ACC112 (cell line): ENCODE data around the gene SLC16A5.
"Not testable (repeated sequence)": the region's sequence is repeated elsewhere in the genome, so short reads cannot be mapped to it uniquely, and the experiment has no call there.

Experiments used
- H2AFZ ChIP-seq: fragments of 200-600 bp; sonication (generic); one replicate; pipeline ENCODE4 v1.6.0; 2017; ENCODE audit warnings: antibody characterized with exemption, low read length; ENCODE audit not compliant: unreplicated experiment
- H3K27ac ChIP-seq: fragments of 200-600 bp; sonication (generic); 2 replicates; pipeline ENCODE4 v1.5.1; 2014; ENCODE audit warnings: low read depth, mild to moderate bottlenecking, antibody characterized with exemption, low read length, moderate library complexity
- H3K27me3 ChIP-seq: fragments of 200-600 bp; sonication (generic); 2 replicates; pipeline ENCODE4 v1.6.1; 2014; ENCODE audit warnings: mild to moderate bottlenecking, antibody characterized with exemption, low read length, moderate library complexity, mixed read lengths; ENCODE audit not compliant: insufficient read depth
- H3K36me3 ChIP-seq: fragments of 200-600 bp; sonication (generic); 2 replicates; pipeline ENCODE4 v1.6.1; 2016; ENCODE audit warnings: mild to moderate bottlenecking, antibody characterized with exemption, low read length, moderate library complexity, mixed read lengths; ENCODE audit not compliant: insufficient read depth
- H3K4me1 ChIP-seq: fragments of 200-600 bp; sonication (generic); one replicate; pipeline ENCODE4 v1.6.1; 2016; ENCODE audit warnings: low read length, mixed read lengths; ENCODE audit not compliant: insufficient read depth, unreplicated experiment, control insufficient read depth
- H3K4me3 ChIP-seq: fragments of 200-600 bp; sonication (generic); 2 replicates; pipeline ENCODE4 v1.5.1; 2014; ENCODE audit warnings: mild to moderate bottlenecking, low read depth, low read length
- H3K79me2 ChIP-seq: fragments of 200-600 bp; sonication (generic); one replicate; pipeline ENCODE4 v1.6.0; 2016; ENCODE audit warnings: low read length; ENCODE audit not compliant: control insufficient read depth, unreplicated experiment, insufficient read depth

The SLC16A5 gene

DNA sequence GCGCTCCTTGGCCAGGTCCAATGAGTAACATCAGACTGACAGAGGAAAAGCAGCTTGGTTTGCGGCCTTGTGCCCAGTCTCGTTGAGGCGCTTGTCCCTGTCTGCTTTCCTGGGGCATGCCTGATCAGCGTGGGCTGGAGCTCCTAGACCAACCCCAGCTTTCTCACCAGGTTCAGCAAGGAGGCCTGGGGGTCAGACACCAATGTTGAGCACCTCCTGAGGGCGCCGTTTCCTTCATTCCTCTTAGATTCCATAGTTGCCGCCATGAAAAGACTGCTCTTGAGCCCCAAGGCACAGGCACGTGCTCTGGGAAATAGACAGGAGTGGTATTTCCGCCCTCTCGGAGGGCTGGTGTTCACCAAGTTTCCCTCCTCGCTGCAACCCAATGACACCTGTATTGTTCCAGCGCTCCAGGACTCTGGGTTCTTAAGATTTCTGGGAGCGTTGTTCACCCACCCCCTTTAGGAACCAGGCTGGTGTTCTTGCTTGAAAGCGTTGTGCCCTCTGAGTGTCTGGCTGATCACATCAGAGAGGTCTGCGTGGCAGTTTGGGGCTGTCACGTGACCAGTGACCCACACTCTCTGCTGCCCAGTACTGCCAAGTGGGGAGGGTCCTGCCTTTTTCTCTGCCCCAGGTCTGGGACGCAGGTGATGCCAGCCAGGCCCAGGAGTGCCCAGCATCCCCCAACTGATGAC is 22.7 kb upstream of the SLC16A5 start:
- H3K27ac ChIP-seq: no peak overlapping the region

DNA sequence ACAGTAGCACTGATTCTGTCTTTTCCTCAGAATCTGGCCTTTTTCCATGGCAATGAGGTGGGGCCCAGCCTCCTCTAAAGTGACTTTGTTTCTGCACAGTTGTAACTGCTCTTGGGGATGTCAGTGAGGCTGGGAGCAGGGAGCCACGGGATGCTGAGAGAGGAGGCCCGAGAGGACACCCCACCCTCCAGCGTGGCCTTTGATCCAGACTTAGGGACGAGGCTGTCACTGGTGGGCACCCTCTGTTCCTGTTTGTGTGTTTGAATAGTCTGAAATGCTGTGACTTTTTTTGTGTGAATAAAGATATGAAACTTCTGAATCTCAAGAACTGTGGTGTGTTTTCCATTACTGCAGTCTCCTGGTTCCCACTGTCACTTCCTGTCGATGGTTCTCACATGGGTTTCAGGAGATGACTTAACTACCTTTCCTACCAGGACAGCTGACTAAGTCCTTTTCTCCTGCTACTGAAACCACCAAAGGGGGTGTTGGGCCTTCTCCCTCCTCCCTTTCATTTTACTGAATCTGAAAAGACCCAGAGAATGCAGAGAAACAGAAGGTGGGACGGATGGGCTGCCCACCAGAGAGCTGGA is 22.1 kb upstream of the SLC16A5 start:
- Histone ChIP-seq H2AFZ (no peak overlapping the region), H3K79me2 (no peaks in the 10 kb centered on the region), H3K36me3 (peaks cover 5% of the 10 kb centered on the region; the same call in 1 of the 2 replicates), H3K27ac (no peak overlapping the region), H3K27me3 (no peaks in the 10 kb centered on the region), H3K4me1 (peaks cover 6% of the 10 kb centered on the region), H3K4me3 (no peak overlapping the region)

More for the DNA sequence above, 22.7 kb upstream of the SLC16A5 start:
- H3K4me3 ChIP-seq: no peak overlapping the region
- H2AFZ ChIP-seq: no peak overlapping the region
- peaks cover 6% of the 10 kb centered on the region for H3K4me1 ChIP-seq
- no peaks in the 10 kb centered on the region for H3K79me2 ChIP-seq
- peaks cover 5% of the 10 kb centered on the region; the same call in 1 of the 2 replicates for H3K36me3 ChIP-seq
- H3K27me3 ChIP-seq: no peaks in the 10 kb centered on the region

DNA sequence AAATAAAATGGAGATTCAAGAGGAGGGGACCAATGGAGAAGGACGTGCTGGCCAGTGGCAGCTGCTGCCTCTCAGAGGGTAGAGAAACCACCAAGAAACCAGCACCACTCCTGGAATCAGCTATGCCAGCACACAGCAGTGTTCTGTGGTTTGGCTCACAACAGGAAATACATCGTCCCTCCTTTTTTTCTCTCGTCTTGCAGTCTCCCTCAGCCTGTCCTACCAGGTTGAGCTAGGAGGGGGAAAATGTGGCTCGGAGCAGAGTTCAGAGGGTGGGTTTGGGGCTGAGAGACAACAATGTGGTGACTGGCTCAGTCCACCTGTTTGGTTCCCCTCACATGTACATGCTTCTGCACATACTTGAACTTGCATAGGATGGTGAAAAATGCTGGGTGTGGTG is 19.9 kb upstream of the SLC16A5 start:
- Histone ChIP-seq H3K79me2 (no peaks in the 10 kb centered on the region), H3K4me1 (peaks cover 6% of the 10 kb centered on the region), H3K4me3 (no peak overlapping the region), H3K27ac (no peak overlapping the region), H3K36me3 (no peaks in the 10 kb centered on the region), H2AFZ (no peak overlapping the region), H3K27me3 (no peaks in the 10 kb centered on the region)

DNA sequence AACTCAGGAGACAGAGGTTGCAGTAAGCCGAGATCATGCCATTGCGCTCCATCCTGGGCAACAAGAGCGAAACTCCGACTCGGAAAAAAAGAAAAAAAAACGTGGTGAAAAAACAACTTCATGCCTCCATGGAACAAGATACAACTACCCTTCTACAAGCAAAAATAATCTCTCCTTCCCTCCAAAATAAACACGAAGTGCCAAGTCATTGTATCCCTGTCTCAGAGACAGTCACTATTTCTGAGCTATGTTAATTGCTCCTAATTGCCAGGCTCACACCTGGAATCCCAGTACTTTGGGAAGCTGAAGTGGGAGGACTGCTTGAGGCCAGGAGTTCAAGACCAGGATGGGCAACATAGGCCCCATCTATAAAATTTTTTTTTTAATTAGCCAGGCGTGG is 19.0 kb upstream of the SLC16A5 start:
- H3K79me2 ChIP-seq: no peaks in the 10 kb centered on the region
- no peak overlapping the region for H2AFZ ChIP-seq
- no peaks in the 10 kb centered on the region for H3K36me3 ChIP-seq
- H3K27ac ChIP-seq: no peak overlapping the region
- H3K4me1 ChIP-seq: peaks cover 6% of the 10 kb centered on the region
- no peaks in the 10 kb centered on the region for H3K27me3 ChIP-seq
- no peak overlapping the region for H3K4me3 ChIP-seq

DNA sequence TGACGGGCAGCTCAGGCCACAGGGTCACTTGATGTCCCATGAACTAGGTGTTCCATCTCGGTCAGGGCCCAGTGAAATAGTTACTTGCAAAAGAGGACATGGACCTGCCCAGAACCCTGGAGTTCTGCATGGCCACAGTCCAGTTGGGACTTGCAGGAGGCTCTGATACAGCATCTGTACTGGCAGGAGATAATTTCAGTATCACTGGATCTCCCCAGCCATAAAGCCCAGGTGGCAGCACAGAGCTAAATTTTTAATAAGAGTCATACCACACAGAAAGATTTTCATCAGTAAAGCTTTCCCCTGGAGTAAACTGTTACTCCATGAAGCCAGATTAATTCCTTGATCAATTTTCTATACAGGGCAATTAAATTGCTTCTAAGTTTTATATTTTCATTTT is 18.0 kb upstream of the SLC16A5 start:
- Histone ChIP-seq H3K27me3 (no peaks in the 10 kb centered on the region), H3K79me2 (no peaks in the 10 kb centered on the region), H3K4me1 (peaks cover 6% of the 10 kb centered on the region), H3K4me3 (no peak overlapping the region), H3K27ac (no peak overlapping the region), H2AFZ (no peak overlapping the region), H3K36me3 (no peaks in the 10 kb centered on the region)

DNA sequence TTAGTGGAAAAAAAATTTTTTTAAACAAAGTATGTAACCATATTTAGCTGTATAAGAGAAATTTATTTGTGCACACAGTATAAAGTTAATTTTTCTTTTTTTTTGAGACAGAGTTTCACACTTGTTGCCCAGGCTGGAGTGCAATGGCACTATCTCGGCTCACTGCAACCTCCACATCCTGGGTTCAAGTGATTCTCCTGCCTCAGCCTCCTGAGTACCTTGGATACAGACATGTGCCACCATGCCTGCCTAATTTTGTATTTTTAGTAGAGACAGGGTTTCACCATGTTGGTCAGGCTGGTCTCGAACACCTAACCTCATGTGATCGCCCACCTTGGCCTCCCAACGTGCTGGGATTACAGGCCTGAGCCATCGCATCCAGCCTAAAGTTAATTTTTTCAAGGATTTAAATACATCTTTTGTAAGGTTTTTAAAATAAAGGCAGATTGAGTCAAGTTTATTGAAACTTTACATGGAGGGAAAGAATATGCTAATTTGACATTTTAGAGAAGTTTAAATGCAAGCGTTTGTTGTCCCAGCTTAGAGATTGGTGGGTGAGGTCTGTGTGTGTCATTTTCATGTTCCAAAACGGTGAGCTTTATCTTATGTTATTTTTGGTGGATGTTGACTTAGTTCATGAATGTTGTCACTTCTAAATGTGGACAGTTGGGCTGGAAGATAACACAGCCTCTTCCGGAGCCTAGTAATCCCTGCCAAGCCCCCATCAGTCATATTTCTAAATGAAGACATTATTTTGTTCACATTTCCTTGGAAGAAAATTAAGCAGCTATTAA is 16.1 kb upstream of the SLC16A5 start:
- H3K36me3 ChIP-seq, H3K27ac ChIP-seq, H3K79me2 ChIP-seq, H3K4me3 ChIP-seq, H2AFZ ChIP-seq, H3K27me3 ChIP-seq, H3K4me1 ChIP-seq: not testable (repeated sequence)

DNA sequence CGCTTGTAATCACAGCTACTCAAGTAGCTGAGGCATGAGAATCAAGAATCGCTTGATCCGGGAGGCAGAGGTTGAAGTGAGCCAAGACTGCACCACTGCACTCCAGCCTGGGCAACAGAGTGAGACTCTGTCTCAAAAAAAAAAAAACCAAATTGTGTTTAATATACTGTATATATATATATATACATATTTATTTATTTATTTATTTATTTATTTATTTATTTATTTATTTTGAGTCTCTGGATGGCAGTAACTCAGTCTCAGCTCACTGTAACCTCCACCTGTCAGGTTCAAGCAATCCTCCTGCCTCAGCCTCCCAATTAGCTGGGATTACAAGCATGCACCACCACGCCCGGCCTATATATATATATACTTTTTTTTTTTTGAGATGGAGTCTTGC is 14.8 kb upstream of the SLC16A5 start:
- not testable (repeated sequence) for H3K79me2 ChIP-seq, H3K4me3 ChIP-seq, H3K4me1 ChIP-seq, H2AFZ ChIP-seq, H3K27ac ChIP-seq, H3K27me3 ChIP-seq, H3K36me3 ChIP-seq

DNA sequence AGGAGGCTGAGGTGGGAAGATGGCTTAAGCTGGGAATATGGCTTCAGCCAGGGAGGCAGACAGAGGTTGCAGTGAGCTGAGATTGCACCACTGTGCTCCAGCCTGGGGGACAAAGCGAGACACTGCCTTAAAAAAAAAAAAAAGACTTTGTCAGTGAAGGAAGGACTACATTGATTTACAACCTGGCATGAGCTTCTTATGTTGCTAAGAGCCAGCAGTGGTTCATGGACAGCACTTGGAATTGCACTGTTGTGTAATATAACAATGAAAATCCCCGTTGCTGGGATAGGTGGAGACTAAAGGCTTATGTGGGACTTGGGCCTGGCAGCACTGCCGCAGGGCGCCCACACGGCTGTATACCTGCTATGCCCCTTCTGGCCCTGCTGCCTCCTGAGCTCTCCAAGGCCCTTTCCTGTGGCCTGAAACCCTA is 14.1 kb upstream of the SLC16A5 start:
- Histone ChIP-seq H3K27me3 (no peaks in the 10 kb centered on the region), H3K4me1 (peaks cover 11% of the 10 kb centered on the region), H3K27ac (no peak overlapping the region), H3K79me2 (no peaks in the 10 kb centered on the region), H3K4me3 (no peak overlapping the region), H3K36me3 (no peaks in the 10 kb centered on the region), H2AFZ (no peak overlapping the region)

DNA sequence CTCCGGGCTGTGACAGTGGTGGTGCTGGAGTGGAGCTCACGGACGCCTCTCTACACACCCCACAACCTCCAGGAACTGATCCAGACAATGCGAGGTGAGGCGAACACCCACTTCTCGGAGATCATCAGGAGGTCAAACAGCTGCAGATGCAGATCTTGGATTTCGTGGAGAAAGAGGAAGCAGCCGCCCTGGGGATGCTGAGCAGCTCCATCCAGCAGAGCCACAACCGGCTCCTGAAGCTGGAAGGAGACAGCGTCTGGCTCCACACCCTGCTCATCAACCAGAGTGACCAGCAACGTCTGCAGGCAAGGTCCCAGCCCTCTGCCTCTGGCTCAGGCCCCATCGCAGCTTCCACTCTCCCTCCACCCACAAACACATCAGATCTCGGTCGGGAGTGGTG is 13.2 kb upstream of the SLC16A5 start:
- Histone ChIP-seq H2AFZ (no peak overlapping the region), H3K79me2 (no peaks in the 10 kb centered on the region)

DNA sequence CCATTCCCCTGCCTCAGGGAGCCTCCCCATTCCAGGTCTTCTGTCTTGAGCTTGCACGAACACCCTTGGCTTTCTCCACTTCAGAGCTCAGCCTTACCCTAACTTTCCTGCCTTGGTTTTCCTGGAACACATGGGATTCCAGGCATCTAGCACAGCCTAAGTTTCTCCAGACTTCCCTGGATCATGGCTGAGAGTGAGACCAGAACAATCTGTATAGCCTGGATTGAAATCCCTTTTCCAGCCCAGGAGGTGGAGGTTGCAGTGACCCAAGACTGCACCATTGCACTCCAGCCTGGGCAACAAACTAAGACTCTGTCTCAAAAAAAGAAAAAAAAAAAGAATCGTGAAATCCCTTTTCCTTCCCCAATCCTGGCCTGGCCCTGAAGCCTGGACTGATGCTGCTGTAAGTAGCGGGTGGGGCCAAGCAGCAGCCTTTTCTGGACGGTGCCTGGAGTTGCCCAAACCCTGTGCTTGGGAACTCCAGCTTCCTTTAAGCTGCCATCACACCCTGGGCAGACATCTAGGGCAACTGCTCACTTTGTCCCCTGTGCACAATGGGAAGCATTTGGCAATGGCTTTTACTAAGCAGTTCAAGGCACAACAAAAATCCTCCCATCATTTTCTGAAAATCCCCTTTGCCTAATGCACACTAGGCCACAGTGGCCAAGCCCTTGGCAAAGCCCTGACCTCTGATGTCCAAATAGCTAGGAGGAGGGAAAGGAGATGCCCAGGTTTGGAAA is 12.0 kb upstream of the SLC16A5 start:
- H3K79me2 ChIP-seq: no peaks in the 10 kb centered on the region
- no peak overlapping the region for H3K4me3 ChIP-seq
- no peak overlapping the region for H3K27ac ChIP-seq
- no peak overlapping the region for H2AFZ ChIP-seq
- peaks cover 26% of the 10 kb centered on the region for H3K4me1 ChIP-seq
- H3K36me3 ChIP-seq: no peaks in the 10 kb centered on the region
- no peaks in the 10 kb centered on the region for H3K27me3 ChIP-seq

More for the DNA sequence above, 13.2 kb upstream of the SLC16A5 start:
- Histone ChIP-seq H3K36me3 (no peaks in the 10 kb centered on the region), H3K4me3 (no peak overlapping the region), H3K4me1 (peaks cover 20% of the 10 kb centered on the region), H3K27me3 (no peaks in the 10 kb centered on the region), H3K27ac (no peak overlapping the region)
